ENCODE measurements around the gene CRHR1.

- TF ChIP-seq ZNF274 (IDR thresholded peaks at IDR 0.05; ENCODE audit: low read depth, low read length): no peak
- TF ChIP-seq SUZ12 (IDR thresholded peaks at IDR 0.05; ENCODE audit: extremely low read depth, insufficient read depth, insufficient read length): no peak
These were observed 7.2 kb upstream of the CRHR1 start for GRCh38 chr17:45776896-45777295.
